ENCODE results near the gene RAD51. TPM values are rescaled to one million over a fixed set of nuclear protein-coding genes. Genes with fewer than 3 reads are reported as not detected.
A peak's percentile ranks its signal among the peaks of the same experiment; 100 is the strongest.

Gene RAD51
- total and polyA plus RNA-seq, 2 of the 8 experiments (the other 6 are each of a cell fraction or from before 2014, with no cell fraction given), result 32.2 to 42.4 TPM

GRCh38 chr15:40762919-40763800 lies 68.2 kb downstream of the RAD51 start (continued):
- TF ChIP-seq CBX8 (IDR thresholded peaks at IDR 0.05; ENCODE audit: borderline replicate concordance, low read depth, low read length) (no peak), SRF (IDR thresholded peaks at IDR 0.05; ENCODE audit: low read depth, low read length) (no peak), CREB1 (IDR thresholded peaks at IDR 0.05) (no peak), YY1 (IDR thresholded peaks at IDR 0.05; ENCODE audit: low read depth, low read length) (no peak), SP4 (IDR thresholded peaks at IDR 0.05; ENCODE audit: low read length) (no peak), SP2 (IDR thresholded peaks at IDR 0.05; ENCODE audit: low read length) (no peak), E2F6 (IDR thresholded peaks at IDR 0.05) (peak; percentile 91), RAD21 (IDR thresholded peaks at IDR 0.05 in 1 of 2, conservative IDR thresholded peaks at IDR 0.05 in 1 of 2; ENCODE audit: low read depth in 2 of 2, low read length in 2 of 2) (no peak), NANOG (IDR thresholded peaks at IDR 0.05; ENCODE audit: insufficient read depth, low read depth, low read length, poor library complexity, severe bottlenecking) (no peak), SIX5 (IDR thresholded peaks at IDR 0.05; ENCODE audit: low read depth, low read length) (no peak), FOSL1 (IDR thresholded peaks at IDR 0.05; ENCODE audit: insufficient read depth, low read depth, low read length) (no peak)
